ENCODE results near the gene ABTB1.
A peak's percentile ranks its signal among the peaks of the same experiment; 100 is the strongest.

Gene ABTB1

GRCh38 chr3:127720985-127721935 is 48.5 kb downstream of the ABTB1 start:
- no peak for DNase-seq (ENCODE audit: low read depth)

GRCh38 chr3:127722091-127722784 is 49.5 kb downstream of the ABTB1 start:
- DNase-seq (ENCODE audit: low read depth), result no peak

GRCh38 chr3:127723011-127723567 is 50.3 kb downstream of the ABTB1 start:
- DNase-seq (ENCODE audit: low read depth), result peak; percentile 31

- no peak for DNase-seq (ENCODE audit: low read depth)
Measured at GRCh38 chr3:127726894-127727293, 54.1 kb downstream of the ABTB1 start.

GRCh38 chr3:127728417-127729015 is 55.8 kb downstream of the ABTB1 start:
- no peak for DNase-seq (ENCODE audit: low read depth)

GRCh38 chr3:127729556-127730056 is 56.9 kb downstream of the ABTB1 start:
- no peak for DNase-seq (ENCODE audit: low read depth)

- DNase-seq (ENCODE audit: low read depth), result no peak
Measured at GRCh38 chr3:127730171-127730570, 57.4 kb downstream of the ABTB1 start.
